HG03159 (cell line): ENCODE results near the gene MYO18B.
"Not testable (repeated sequence)": the region's sequence is repeated elsewhere in the genome, so short reads cannot be mapped to it uniquely, and the experiment has no call there.

Experiments used
- ATAC-seq: cut with Tn5 transposase; IDR thresholded peaks from one replicate; pipeline ENCODE4 v1.9.1; 2021; ENCODE audit warnings: mild to moderate bottlenecking, moderate library complexity; ENCODE audit not compliant: unreplicated experiment

Gene MYO18B

GRCh38 chr22:25970374-25970911, 228.5 kb downstream of the MYO18B start:
- no peak for ATAC-seq

GRCh38 chr22:25970999-25971811, 229.2 kb downstream of the MYO18B start:
- ATAC-seq = no peak

- no peak for ATAC-seq
These were observed 230.4 kb downstream of the MYO18B start for GRCh38 chr22:25972397-25972796.

- ATAC-seq = no peak
These were observed 234.4 kb downstream of the MYO18B start for GRCh38 chr22:25976356-25976755.

GRCh38 chr22:25979968-25980367, 238.0 kb downstream of the MYO18B start:
- ATAC-seq = no peak

- not testable (repeated sequence) for ATAC-seq
These were observed 242.9 kb downstream of the MYO18B start for GRCh38 chr22:25984911-25985310.

GRCh38 chr22:25987948-25988347, 246.0 kb downstream of the MYO18B start:
- no peak for ATAC-seq

GRCh38 chr22:25990940-25991339, 249.0 kb downstream of the MYO18B start:
- no peak for ATAC-seq

GRCh38 chr22:25992331-25992730, 250.3 kb downstream of the MYO18B start:
- no peak for ATAC-seq

- no peak for ATAC-seq
These were observed 254.7 kb downstream of the MYO18B start for GRCh38 chr22:25996669-25997068.

GRCh38 chr22:25997886-25998775, 256.1 kb downstream of the MYO18B start:
- no peak for ATAC-seq

- ATAC-seq = no peak
These were observed 260.5 kb downstream of the MYO18B start for GRCh38 chr22:26002456-26002855.

GRCh38 chr22:26004477-26004876, 262.5 kb downstream of the MYO18B start:
- ATAC-seq = no peak

GRCh38 chr22:26008587-26008986, 266.6 kb downstream of the MYO18B start:
- ATAC-seq = no peak

GRCh38 chr22:26016916-26017315, 274.9 kb downstream of the MYO18B start:
- no peak for ATAC-seq

GRCh38 chr22:26017932-26018331, 275.9 kb downstream of the MYO18B start:
- ATAC-seq = no peak

GRCh38 chr22:26019596-26019995, 277.6 kb downstream of the MYO18B start:
- ATAC-seq = no peak

GRCh38 chr22:26021516-26021915, 279.5 kb downstream of the MYO18B start:
- no peak for ATAC-seq

GRCh38 chr22:26023104-26023775, 281.3 kb downstream of the MYO18B start:
- ATAC-seq = no peak

- ATAC-seq = no peak
These were observed 283.6 kb downstream of the MYO18B start for GRCh38 chr22:26025626-26026025.

GRCh38 chr22:26027341-26027740, 285.4 kb downstream of the MYO18B start:
- ATAC-seq = no peak
